Ramos (cell line): ENCODE data around the gene ROBO1.

Experiments
- in situ Hi-C: fragments of 300-500 bp; cut with MboI; formaldehyde crosslinking; loops from one replicate; pipeline ENCODE4 v1.14.3; 2022; ENCODE audit warnings: low sequenced_read_pairs; ENCODE audit not compliant: unreplicated experiment

The ROBO1 gene

DNA sequence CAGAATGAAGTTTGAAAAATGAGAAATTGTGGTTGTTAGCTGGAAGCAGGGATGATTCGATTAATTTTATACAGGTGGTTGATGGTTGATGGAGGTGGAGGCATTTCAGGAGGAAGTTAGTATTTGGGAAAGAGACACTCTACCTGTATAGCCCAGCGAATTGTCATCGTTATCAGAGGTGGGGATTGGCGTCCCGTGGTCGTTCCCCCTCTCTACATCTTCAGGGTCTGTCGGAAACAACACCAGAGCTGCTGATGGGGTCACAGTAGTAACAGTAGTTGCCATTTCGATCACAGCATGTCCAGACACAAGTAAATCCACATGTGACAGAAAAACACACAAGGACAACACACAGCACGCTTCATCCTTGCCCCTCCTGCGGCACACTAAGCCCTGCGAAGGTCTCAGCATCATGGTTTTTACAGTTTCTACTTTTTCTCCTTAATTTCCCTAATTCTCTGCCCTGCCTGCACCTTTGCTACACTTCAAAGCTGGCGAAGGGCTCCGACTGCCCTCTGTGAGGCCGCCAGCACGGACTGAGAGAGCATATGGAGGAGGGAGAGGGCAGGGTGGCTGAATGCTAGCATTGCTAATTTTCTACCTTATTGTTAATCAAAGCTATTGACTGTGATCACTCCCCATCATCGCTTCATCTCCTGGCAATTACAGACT is 642.3 kb downstream of the ROBO1 start:
- in situ Hi-C loops: no loop called here

DNA sequence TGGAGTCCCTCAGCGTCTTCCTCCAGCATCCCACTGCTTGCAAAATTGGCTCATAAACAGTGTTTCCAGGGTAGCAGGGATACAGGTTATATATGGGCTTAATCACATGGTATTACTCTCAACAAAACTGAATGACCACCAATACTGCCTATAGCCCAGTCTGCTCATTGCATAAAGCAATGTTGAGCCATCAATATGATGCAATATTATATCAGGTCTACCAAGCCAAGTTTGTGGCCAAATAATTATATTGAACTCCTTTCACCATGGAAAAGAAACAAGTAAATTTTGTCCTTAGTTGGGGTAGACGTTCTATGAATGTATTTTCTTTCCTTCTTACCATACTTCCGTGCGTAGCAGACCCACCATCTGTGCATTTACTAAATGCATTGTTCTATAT is 652.3 kb downstream of the ROBO1 start:
- in situ Hi-C loops: no loop called here

DNA sequence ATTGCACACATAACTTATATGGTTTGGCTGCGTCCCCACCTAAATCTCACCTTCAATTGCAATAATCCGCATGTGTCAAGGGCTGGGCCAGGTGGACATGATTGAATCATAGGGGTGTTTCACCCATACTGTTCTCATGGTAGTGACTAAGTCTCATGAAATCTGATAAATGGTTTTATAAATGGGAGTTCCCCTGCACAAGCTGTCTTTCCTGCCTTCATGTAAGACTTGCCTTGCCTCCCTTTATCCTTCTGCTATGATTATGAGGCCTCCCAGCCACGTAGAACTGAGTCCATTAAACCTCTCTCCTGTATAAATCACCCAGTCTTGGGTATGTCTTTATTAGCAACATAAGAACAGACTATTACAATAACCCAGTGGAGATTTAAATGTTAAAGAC is 653.9 kb downstream of the ROBO1 start:
- in situ Hi-C loops: no loop called here

DNA sequence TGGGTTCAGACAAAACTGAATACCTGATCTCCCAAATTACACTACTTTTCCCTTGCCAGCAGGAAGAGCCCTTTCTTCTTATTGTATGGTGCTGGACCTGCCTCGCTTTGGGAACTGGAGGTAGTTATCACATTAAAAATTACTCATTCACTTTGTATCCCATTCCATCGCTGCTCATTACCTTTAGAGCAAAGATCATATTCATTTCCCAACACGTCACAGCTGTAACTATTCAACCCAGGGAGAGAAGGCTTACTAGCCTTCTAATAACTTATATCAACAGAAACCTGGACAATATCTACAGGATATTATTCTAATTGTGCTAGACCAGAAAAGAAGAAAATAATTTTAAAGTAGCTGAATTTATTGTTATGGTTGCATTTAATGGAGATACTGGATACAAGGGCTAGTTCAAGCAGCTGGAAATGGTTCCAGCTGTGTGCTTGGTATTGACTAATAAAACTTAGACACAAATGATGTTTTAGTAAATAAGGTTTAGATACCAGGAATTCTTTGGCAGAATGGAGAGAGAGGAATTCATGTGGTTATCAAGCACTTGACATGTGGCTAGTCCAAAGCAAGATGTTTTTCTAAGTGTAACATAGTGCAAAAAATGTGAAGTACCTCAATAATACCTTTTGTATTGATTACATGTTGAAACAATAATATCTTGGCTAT is 656.3 kb downstream of the ROBO1 start:
- in situ Hi-C loops: no loop called here

- in situ Hi-C loops: no loop called here
These were observed 658.0 kb downstream of the ROBO1 start for GRCh38 chr3:79109754-79110153.

DNA sequence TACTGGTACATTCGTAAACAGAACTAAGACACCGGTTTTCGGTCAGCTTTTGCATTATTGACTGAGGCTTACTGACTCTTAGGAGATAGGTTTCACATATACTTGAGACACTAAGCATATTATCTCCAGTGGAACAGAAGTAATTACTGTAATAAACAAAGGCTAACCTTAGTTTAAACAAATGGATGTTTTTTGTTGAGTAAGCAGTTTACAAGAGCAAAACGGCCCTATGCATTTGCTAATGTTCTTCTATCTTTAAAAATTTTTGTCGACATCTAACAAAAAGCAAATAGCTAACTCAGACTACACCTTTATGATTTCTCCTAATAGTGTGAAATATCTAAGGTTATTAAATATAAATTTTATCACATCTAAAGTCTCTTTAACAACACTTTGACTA is 664.5 kb downstream of the ROBO1 start:
- in situ Hi-C loops: no loop called here

- in situ Hi-C loops: no loop called here
These were observed 669.7 kb downstream of the ROBO1 start for GRCh38 chr3:79097964-79098660.

DNA sequence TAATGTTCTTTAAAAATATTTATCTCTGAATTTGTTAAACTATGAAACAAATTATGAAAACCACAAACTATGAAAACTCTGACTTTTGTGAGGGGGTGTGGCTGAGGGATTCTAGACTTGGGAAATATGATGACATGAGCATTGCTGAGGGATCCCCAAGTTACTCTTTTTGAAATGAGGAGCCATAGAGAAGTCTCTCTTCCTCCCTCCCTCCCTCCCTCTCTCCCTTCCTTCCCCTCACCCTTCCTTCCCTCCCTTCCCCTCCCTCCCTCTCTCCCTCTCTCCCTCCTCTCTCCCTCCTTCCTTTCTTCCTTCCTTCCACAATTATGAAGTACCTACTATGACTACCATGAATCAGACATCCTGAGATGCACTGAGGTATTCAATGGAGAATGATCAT is 673.1 kb downstream of the ROBO1 start:
- in situ Hi-C loops: no loop called here

GRCh38 chr3:79086514-79086913 is 681.3 kb downstream of the ROBO1 start:
- in situ Hi-C loops: no loop called here

DNA sequence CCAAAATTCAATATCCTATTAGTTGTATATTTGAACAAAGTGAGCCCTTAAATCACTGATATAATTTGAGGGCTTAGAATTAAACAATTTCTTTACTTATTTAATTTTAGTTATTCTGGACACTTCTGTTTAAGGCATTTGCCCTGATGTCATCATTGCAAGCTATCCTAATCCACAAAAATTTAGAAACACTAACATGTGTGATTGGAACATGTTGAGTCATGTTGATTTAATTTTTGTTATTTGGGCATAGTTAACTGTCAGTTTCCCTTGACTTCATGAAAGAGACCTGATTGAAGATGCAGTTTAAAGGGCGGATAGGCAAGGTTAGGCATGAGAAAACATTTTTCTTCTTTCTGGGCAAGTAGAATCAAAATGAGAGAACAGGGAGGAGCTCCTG is 682.6 kb downstream of the ROBO1 start:
- in situ Hi-C loops: no loop called here

DNA sequence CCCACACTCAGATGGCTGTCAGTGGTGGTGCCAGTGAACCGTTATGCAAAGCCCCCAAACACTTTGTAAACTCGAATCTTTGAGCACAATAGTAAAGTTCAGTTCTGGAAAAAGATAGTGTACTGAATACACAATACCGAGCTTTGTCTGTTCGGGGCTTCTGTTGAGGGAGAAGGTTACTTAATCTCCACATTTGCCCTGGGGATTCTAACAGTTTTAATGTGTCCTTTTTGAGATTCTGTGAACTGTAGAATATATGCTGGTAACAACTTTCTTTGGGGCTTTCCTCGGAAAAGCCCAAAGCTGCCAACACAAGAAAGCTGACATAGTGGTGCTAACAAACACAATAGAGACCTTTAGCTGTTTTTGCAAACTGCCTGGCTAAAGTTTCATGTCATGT is 686.5 kb downstream of the ROBO1 start:
- in situ Hi-C loops: no loop called here

- in situ Hi-C loops: no loop called here
These were observed 693.2 kb downstream of the ROBO1 start for GRCh38 chr3:79074558-79074957.

DNA sequence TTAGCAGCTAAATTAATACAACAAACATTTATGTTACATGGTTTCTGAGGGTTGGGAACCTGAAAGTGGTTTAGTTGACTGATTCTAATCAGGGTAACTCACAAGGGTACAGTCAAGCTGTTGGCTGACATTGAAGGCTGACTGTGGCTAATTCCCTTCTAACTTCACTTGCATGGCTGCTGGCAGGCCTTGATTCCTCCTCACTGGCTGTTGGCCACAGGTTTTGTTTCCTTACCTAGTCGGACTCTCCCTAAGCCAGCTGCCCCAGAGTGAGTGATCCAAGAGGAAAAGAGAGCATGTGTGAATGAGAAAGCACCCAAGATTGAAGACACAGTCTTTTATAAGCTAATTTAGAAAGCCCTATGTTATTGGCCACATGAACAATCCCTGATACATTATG is 700.1 kb downstream of the ROBO1 start:
- in situ Hi-C loops: no loop called here

GRCh38 chr3:79066481-79066880 is 701.3 kb downstream of the ROBO1 start:
- in situ Hi-C loops: no loop called here

DNA sequence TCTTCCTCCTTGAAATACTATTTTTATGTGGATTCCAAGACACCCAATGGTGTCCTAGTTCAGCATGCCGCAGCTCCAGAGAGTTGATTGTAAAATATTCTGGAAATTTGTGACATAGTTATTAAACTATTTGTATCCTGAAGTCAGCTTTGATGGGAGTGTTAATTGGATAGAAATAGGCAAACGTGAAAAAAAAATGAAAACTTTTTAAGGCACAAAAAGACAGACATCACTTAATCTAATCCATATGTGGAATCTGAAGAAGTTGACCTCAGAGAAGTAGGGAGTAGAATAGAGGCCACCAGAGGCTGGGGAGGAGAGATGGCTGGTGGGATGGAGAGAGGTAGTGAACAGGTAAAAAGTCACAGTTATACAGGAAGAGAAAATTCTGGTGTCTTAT is 704.2 kb downstream of the ROBO1 start:
- in situ Hi-C loops: no loop called here

GRCh38 chr3:79057756-79058155 is 710.0 kb downstream of the ROBO1 start:
- in situ Hi-C loops: no loop called here

DNA sequence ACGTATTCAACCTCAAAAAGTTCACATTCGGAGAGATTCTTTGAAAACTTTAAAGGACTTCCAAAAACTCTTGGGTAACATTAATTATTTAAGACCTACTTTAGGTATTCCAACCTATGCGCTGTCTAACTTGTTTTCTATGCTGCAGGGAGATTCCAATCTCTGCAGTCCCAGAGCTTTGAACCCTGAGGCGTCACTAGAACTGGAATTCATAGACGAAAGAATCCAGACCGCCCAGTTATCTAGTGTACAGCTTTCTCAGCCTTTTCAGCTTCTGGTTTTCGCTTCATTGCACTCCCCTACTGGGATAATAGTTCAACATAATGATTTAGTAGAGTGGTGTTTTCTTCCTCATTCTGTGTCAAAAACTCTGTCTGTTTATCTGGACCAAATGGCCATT is 711.3 kb downstream of the ROBO1 start:
- in situ Hi-C loops: no loop called here

- in situ Hi-C loops: no loop called here
These were observed 715.6 kb downstream of the ROBO1 start for GRCh38 chr3:79052054-79052681.

- in situ Hi-C loops: no loop called here
These were observed 720.2 kb downstream of the ROBO1 start for GRCh38 chr3:79047581-79047980.

DNA sequence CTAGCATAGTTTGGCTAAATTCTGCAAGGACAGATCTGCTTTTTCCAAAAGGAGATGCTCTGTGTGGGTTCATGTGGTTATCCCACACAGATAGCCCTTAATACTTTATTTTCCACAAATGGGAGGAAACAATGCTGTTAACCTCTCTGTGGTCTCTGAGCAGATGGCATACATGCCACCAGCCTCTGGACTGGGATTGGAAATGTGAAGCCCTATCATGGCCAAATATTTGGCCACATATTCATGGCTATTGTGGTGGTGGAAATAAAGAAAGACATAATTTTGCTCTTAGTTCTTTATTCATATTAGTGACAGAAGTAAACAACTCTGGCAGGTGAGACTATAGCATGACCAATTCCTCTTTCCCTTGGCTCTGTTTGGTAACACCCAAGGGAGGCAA is 726.2 kb downstream of the ROBO1 start:
- in situ Hi-C loops: no loop called here

GRCh38 chr3:79040701-79041100 is 727.1 kb downstream of the ROBO1 start:
- in situ Hi-C loops: no loop called here
